Liver (tissue), 9 donors: ENCODE results near the gene TMX2. TPM values are rescaled to one million over a fixed set of nuclear protein-coding genes. Genes with fewer than 3 reads are reported as not detected.

ENCODE experiments used
- DNase-seq: peaks from one replicate; pipeline ENCODE4 v3.0.0-alpha.2; 2017; ENCODE audit warnings: low spot score
- H3K27ac ChIP-seq, 2 donors: one replicate each; pipeline ENCODE4 v1.7.0; 2013; ENCODE audit warnings: inconsistent platforms in 2 of 2, low read length in 2 of 2, control low read depth in 1 of 2, low read depth in 1 of 2, mild to moderate bottlenecking in 1 of 2
- H3K27me3 ChIP-seq, 4 donors: one replicate each; pipeline versions ENCODE4 v1.6.1 to v1.7.0; 2013; ENCODE audit warnings: low read length in 3 of 4, inconsistent platforms in 1 of 4, mild to moderate bottlenecking in 1 of 4, moderate library complexity in 1 of 4; ENCODE audit not compliant: control insufficient read depth in 4 of 4, insufficient read depth in 4 of 4
- H3K36me3 ChIP-seq, 4 donors: one replicate each; pipeline versions ENCODE4 v1.6.1 to v1.7.0; 2013; ENCODE audit warnings: low read length in 3 of 4, mild to moderate bottlenecking in 3 of 4, low read depth in 1 of 4, moderate library complexity in 1 of 4; ENCODE audit not compliant: control insufficient read depth in 4 of 4, insufficient read depth in 3 of 4
- H3K4me1 ChIP-seq, 4 donors: one replicate each; pipeline versions ENCODE4 v1.6.1 to v1.7.0; 2013; ENCODE audit warnings: low read length in 3 of 4, mild to moderate bottlenecking in 3 of 4, moderate library complexity in 1 of 4; ENCODE audit not compliant: control insufficient read depth in 4 of 4, insufficient read depth in 4 of 4
- H3K4me3 ChIP-seq, 3 donors: one replicate each; pipeline versions ENCODE4 v1.6.1 to v1.7.0; 2013; ENCODE audit warnings: low read length in 3 of 3, control low read depth in 1 of 3, low read depth in 1 of 3, mild to moderate bottlenecking in 1 of 3
- H3K9ac ChIP-seq, 2 donors: one replicate each; pipeline ENCODE4 v1.7.0; 2013; ENCODE audit warnings: low read length in 2 of 2, mild to moderate bottlenecking in 2 of 2, moderate library complexity in 2 of 2, control low read depth in 1 of 2, low read depth in 1 of 2
- H3K9me3 ChIP-seq, 4 donors: one replicate each; pipeline versions ENCODE4 v1.6.1 to v1.7.0; 2013; ENCODE audit warnings: low read length in 3 of 4; ENCODE audit not compliant: control insufficient read depth in 4 of 4
- EGR1 ChIP-seq, 2 donors: IDR thresholded peaks; 2 replicates each; pipeline ENCODE4 v1.6.1; 2016 to 2018; ENCODE audit warnings: antibody characterized with exemption in 2 of 2, low read depth in 2 of 2
- FOXA1 ChIP-seq: IDR thresholded peaks from 2 replicates; pipeline ENCODE4 v1.6.1; 2016; ENCODE audit warnings: antibody characterized with exemption
- FOXA2 ChIP-seq: IDR thresholded peaks from 2 replicates; pipeline ENCODE4 v1.6.1; 2016; ENCODE audit warnings: antibody characterized with exemption
- GABPA ChIP-seq, 2 donors: IDR thresholded peaks in 1 of 2; conservative IDR thresholded peaks in 1 of 2; 2 replicates each; pipeline ENCODE4 v1.6.1; 2016; ENCODE audit warnings: antibody characterized with exemption in 2 of 2, mild to moderate bottlenecking in 1 of 2, moderate library complexity in 1 of 2
- HNF4A ChIP-seq, 2 donors: conservative IDR thresholded peaks; 2 replicates each; pipeline ENCODE4 v1.6.1; 2016; ENCODE audit warnings: antibody characterized with exemption in 2 of 2, mild to moderate bottlenecking in 2 of 2
- HNF4G ChIP-seq: IDR thresholded peaks from 2 replicates; pipeline ENCODE4 v1.6.1; 2016; ENCODE audit warnings: antibody characterized with exemption
- JUND ChIP-seq, 2 donors: IDR thresholded peaks; 2 replicates each; pipeline ENCODE4 v1.6.1; 2016; ENCODE audit warnings: antibody characterized with exemption in 2 of 2
- NR2F2 ChIP-seq: IDR thresholded peaks from 2 replicates; pipeline ENCODE4 v1.6.1; 2016; ENCODE audit warnings: antibody characterized with exemption
- RAD21 ChIP-seq, 2 donors: IDR thresholded peaks; 2 replicates each; pipeline ENCODE4 v1.6.1; 2016; ENCODE audit warnings: antibody characterized with exemption in 2 of 2, mild to moderate bottlenecking in 2 of 2
- RXRA ChIP-seq, 2 donors: IDR thresholded peaks; 2 replicates each; pipeline ENCODE4 v1.6.1; 2017 to 2018; ENCODE audit warnings: antibody characterized with exemption in 2 of 2, mild to moderate bottlenecking in 1 of 2
- SP1 ChIP-seq: IDR thresholded peaks from 2 replicates; pipeline ENCODE4 v1.6.1; 2018; ENCODE audit warnings: antibody characterized with exemption, mild to moderate bottlenecking
- TAF1 ChIP-seq: conservative IDR thresholded peaks from 2 replicates; pipeline ENCODE4 v1.6.1; 2016; ENCODE audit warnings: antibody characterized with exemption, mild to moderate bottlenecking
- YY1 ChIP-seq: IDR thresholded peaks from 2 replicates; pipeline ENCODE4 v1.6.1; 2016; ENCODE audit warnings: antibody characterized with exemption, mild to moderate bottlenecking
- polyA plus RNA-seq, 2 donors: library from polyadenylated mRNA; stranded (reverse) in 1 of 2; unstranded in 1 of 2; fragments of 200-250 nt in 1 of 2; fragments of >200 nt in 1 of 2; fragmentation: Nextera tagmentation in 1 of 2; extraction: Ambion mirVana in 1 of 2; gene quantifications; one replicate each; pipeline versions ENCODE4 v1.2.1 to v1.2.3, GENCODE V29; 2013 to 2015
- total RNA-seq, 2 donors: library from RNA; depleted of rRNA; stranded (reverse); fragments of >200 nt; gene quantifications; one replicate each; pipeline ENCODE4 v1.2.3, GENCODE V29; 2014
- TF ChIP-seq, protein P1 (sequence below): IDR thresholded peaks from 2 replicates; pipeline ENCODE4 v1.6.1; 2016; ENCODE audit warnings: antibody characterized with exemption
- TF ChIP-seq, protein P2 (sequence below): IDR thresholded peaks from 2 replicates; pipeline ENCODE4 v1.6.1; 2016; ENCODE audit warnings: antibody characterized with exemption
- TF ChIP-seq, protein P3 (sequence below): fragments of 150-350 bp; IDR thresholded peaks from 2 replicates; pipeline ENCODE4 v1.5.1; 2017; ENCODE audit warnings: improper control_type of control experiment, low read depth, low read length; ENCODE audit not compliant: missing input control
- TF ChIP-seq, protein P4 (sequence below): IDR thresholded peaks from 2 replicates; pipeline ENCODE4 v1.6.1; 2016; ENCODE audit warnings: antibody characterized with exemption, mild to moderate bottlenecking
- TF ChIP-seq, protein P5 (sequence below): IDR thresholded peaks from 2 replicates; pipeline ENCODE4 v1.6.1; 2016; ENCODE audit warnings: antibody characterized with exemption
- donor health status: healthy.
- donor health status: healthy.
- donor health status: healthy.
- donor health status: healthy.
- donor health status: healthy.

The TMX2 gene
- total and polyA plus RNA-seq, 4 donors: 43.3 to 70.9 (median 59.1) TPM

DNA sequence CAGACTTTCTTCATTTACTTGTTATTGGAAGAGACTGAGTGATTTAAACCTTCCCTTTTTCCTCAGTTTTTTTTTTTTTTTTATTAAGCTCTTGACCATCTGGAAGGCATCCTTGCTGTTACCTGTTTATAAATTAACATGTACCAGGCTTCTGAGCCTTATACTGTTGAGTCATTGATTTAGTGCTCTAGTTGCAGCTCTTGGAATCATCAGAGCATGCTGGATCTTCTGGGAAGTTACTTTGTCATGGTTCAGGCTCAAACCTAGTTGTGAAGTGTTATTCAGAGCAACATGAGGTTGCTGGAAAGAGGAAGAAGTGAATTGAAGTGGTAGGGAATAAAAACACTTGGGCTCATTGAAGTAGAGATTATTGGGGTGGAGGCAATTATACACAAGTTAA lies 38.1 kb upstream of the TMX2 start:
- TF ChIP-seq JUND (IDR thresholded peaks at IDR 0.05) (no peak), NR2F2 (no peak), FOXA2 (no peak), YY1 (no peak), EGR1 (IDR thresholded peaks at IDR 0.05; ENCODE audit: low read depth in 2 of 2) (no peak), TAF1 (no peak), RAD21 (IDR thresholded peaks at IDR 0.05) (no peak), GABPA (IDR thresholded peaks at IDR 0.05 in 1 of 2, conservative IDR thresholded peaks at IDR 0.05 in 1 of 2) (no peak), SP1 (no peak), RXRA (IDR thresholded peaks at IDR 0.05) (no peak), FOXA1 (no peak), HNF4G (no peak), HNF4A (conservative IDR thresholded peaks at IDR 0.05) (no peak)
- TF ChIP-seq, protein P1, sequence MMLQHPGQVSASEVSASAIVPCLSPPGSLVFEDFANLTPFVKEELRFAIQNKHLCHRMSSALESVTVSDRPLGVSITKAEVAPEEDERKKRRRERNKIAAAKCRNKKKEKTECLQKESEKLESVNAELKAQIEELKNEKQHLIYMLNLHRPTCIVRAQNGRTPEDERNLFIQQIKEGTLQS: no peak
- TF ChIP-seq, protein P2, sequence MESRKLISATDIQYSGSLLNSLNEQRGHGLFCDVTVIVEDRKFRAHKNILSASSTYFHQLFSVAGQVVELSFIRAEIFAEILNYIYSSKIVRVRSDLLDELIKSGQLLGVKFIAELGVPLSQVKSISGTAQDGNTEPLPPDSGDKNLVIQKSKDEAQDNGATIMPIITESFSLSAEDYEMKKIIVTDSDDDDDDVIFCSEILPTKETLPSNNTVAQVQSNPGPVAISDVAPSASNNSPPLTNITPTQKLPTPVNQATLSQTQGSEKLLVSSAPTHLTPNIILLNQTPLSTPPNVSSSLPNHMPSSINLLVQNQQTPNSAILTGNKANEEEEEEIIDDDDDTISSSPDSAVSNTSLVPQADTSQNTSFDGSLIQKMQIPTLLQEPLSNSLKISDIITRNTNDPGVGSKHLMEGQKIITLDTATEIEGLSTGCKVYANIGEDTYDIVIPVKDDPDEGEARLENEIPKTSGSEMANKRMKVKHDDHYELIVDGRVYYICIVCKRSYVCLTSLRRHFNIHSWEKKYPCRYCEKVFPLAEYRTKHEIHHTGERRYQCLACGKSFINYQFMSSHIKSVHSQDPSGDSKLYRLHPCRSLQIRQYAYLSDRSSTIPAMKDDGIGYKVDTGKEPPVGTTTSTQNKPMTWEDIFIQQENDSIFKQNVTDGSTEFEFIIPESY: no peak
- TF ChIP-seq, protein P3, sequence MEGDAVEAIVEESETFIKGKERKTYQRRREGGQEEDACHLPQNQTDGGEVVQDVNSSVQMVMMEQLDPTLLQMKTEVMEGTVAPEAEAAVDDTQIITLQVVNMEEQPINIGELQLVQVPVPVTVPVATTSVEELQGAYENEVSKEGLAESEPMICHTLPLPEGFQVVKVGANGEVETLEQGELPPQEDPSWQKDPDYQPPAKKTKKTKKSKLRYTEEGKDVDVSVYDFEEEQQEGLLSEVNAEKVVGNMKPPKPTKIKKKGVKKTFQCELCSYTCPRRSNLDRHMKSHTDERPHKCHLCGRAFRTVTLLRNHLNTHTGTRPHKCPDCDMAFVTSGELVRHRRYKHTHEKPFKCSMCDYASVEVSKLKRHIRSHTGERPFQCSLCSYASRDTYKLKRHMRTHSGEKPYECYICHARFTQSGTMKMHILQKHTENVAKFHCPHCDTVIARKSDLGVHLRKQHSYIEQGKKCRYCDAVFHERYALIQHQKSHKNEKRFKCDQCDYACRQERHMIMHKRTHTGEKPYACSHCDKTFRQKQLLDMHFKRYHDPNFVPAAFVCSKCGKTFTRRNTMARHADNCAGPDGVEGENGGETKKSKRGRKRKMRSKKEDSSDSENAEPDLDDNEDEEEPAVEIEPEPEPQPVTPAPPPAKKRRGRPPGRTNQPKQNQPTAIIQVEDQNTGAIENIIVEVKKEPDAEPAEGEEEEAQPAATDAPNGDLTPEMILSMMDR: no peak
- TF ChIP-seq, protein P4, sequence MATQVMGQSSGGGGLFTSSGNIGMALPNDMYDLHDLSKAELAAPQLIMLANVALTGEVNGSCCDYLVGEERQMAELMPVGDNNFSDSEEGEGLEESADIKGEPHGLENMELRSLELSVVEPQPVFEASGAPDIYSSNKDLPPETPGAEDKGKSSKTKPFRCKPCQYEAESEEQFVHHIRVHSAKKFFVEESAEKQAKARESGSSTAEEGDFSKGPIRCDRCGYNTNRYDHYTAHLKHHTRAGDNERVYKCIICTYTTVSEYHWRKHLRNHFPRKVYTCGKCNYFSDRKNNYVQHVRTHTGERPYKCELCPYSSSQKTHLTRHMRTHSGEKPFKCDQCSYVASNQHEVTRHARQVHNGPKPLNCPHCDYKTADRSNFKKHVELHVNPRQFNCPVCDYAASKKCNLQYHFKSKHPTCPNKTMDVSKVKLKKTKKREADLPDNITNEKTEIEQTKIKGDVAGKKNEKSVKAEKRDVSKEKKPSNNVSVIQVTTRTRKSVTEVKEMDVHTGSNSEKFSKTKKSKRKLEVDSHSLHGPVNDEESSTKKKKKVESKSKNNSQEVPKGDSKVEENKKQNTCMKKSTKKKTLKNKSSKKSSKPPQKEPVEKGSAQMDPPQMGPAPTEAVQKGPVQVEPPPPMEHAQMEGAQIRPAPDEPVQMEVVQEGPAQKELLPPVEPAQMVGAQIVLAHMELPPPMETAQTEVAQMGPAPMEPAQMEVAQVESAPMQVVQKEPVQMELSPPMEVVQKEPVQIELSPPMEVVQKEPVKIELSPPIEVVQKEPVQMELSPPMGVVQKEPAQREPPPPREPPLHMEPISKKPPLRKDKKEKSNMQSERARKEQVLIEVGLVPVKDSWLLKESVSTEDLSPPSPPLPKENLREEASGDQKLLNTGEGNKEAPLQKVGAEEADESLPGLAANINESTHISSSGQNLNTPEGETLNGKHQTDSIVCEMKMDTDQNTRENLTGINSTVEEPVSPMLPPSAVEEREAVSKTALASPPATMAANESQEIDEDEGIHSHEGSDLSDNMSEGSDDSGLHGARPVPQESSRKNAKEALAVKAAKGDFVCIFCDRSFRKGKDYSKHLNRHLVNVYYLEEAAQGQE: no peak
- TF ChIP-seq, protein P5, sequence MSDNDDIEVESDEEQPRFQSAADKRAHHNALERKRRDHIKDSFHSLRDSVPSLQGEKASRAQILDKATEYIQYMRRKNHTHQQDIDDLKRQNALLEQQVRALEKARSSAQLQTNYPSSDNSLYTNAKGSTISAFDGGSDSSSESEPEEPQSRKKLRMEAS: no peak
- peaks cover 8 to 25% (median 19%) of the 10 kb centered on the region in 4 donors for H3K36me3 ChIP-seq
- H3K4me3 ChIP-seq: no peak overlapping the region
- no peak for DNase-seq
- H3K9me3 ChIP-seq: no peaks in the 10 kb centered on the region
- no peak overlapping the region for H3K9ac ChIP-seq
- H3K27me3 ChIP-seq: no peaks in the 10 kb centered on the region
- no peak overlapping the region for H3K27ac ChIP-seq
- H3K4me1 ChIP-seq: peaks cover 6 to 20% (median 16%) of the 10 kb centered on the region in 4 donors
